ENCODE measurements around the gene ANO2.

GRCh38 chr12:5665615-5666014, 279.4 kb downstream of the ANO2 start:
- no peak for TF ChIP-seq SUZ12 (IDR thresholded peaks at IDR 0.05; ENCODE audit: extremely low read depth, insufficient read depth, insufficient read length)
- TF ChIP-seq ZNF274 (IDR thresholded peaks at IDR 0.05; ENCODE audit: low read depth, low read length), result no peak
